ENCODE measurements around the gene SUPT16H. TPM values are rescaled to one million over a fixed set of nuclear protein-coding genes. Genes with fewer than 3 reads are reported as not detected.
A peak's percentile ranks its signal among the peaks of the same experiment; 100 is the strongest.

SUPT16H gene
- total and polyA plus RNA-seq, 2 of the 8 experiments (the other 6 are each of a cell fraction or from before 2014, with no cell fraction given), result 138 to 201 TPM

GRCh38 chr14:21308132-21308478 is 75.7 kb downstream of the SUPT16H start:
- Histone ChIP-seq H2BK5ac (ENCODE audit: low read depth, low read length) (peak overlapping the region; percentile 99), H3K4me1 (replicated peaks in 1 of 4; ENCODE audit: control insufficient read depth in 3 of 4, insufficient read depth in 4 of 4, low read length in 3 of 4) (peaks cover 2 to 9% (median 4%) of the 10 kb centered on the region in 4 experiments; a peak in 4 of 7 replicates), H3K27me3 (replicated peaks in 1 of 4; ENCODE audit: control insufficient read depth in 3 of 4, extremely low read depth in 1 of 4, insufficient read depth in 3 of 4, low read length in 3 of 4) (no peaks in the 10 kb centered on the region), H4K20me1 (replicated peaks in 1 of 2; ENCODE audit: control insufficient read depth in 1 of 2, insufficient read depth in 2 of 2, low read length in 2 of 2) (no peaks in the 10 kb centered on the region), H3K27ac (ENCODE audit: low read depth, low read length) (peak overlapping the region; percentile 94), H2AFZ (ENCODE audit: low read length) (no peak overlapping the region), H4K5ac (ENCODE audit: insufficient read length, low read depth, low read length) (no peak overlapping the region), H3K79me1 (ENCODE audit: low read depth, low read length) (no peaks in the 10 kb centered on the region), H3K4me3 (ENCODE audit: extremely low read depth in 1 of 4, insufficient read depth in 2 of 4, low read depth in 3 of 4, low read length in 4 of 4) (peak overlapping the region; percentile 46 to 65 (median 50); a peak in 7 of 8 replicates), H3K9me3 (ENCODE audit: insufficient read depth in 2 of 2, low read depth in 1 of 2, low read length in 1 of 2) (no peaks in the 10 kb centered on the region), H3K14ac (ENCODE audit: insufficient read length) (no peak overlapping the region), H2AK5ac (ENCODE audit: low read depth, low read length) (peak overlapping the region; percentile 99; the same call in 1 of the 2 replicates), H3K9ac (replicated peaks in 1 of 4; ENCODE audit: extremely low read depth in 1 of 4, low read depth in 3 of 4, low read length in 3 of 4) (peak overlapping the region in 3 of 4 experiments; percentile 76 to 99 (median 90); a peak in 6 of 7 replicates), H3K56ac (replicated peaks; ENCODE audit: insufficient read length, low read depth, low read length) (no peak overlapping the region), H3K4ac (replicated peaks; ENCODE audit: insufficient read length, low read depth, low read length) (no peak overlapping the region), H3K23ac (ENCODE audit: insufficient read length) (no peak overlapping the region), H4K8ac (ENCODE audit: extremely low read depth, insufficient read depth, low read length) (no peak overlapping the region), H4K91ac (replicated peaks; ENCODE audit: insufficient read length, low read length) (peak overlapping the region; percentile 22), H2BK15ac (ENCODE audit: low read length) (no peak overlapping the region), H3K79me2 (ENCODE audit: control insufficient read depth in 1 of 2, insufficient read depth in 2 of 2, low read length in 2 of 2) (no peaks in the 10 kb centered on the region), H2BK20ac (ENCODE audit: low read length) (no peak overlapping the region), H2BK12ac (ENCODE audit: low read depth, low read length) (peak overlapping the region; percentile 71; the same call in 1 of the 2 replicates), H3K4me2 (ENCODE audit: insufficient read depth in 1 of 2, low read depth in 2 of 2, low read length in 2 of 2) (peak overlapping the region; percentile 70 to 77), H3K36me3 (ENCODE audit: control insufficient read depth in 2 of 4, insufficient read depth in 4 of 4, low read length in 3 of 4) (no peaks in the 10 kb centered on the region), H2BK120ac (replicated peaks; ENCODE audit: low read depth, low read length) (no peak overlapping the region), H3K23me2 (ENCODE audit: low read depth, low read length) (peaks cover 2% of the 10 kb centered on the region), H3K18ac (ENCODE audit: extremely low read depth, low read length) (no peak overlapping the region)
- TF ChIP-seq NANOG (IDR thresholded peaks at IDR 0.05; ENCODE audit: insufficient read depth, low read depth, low read length, poor library complexity, severe bottlenecking), result no peak
- CTCF ChIA-PET (ENCODE audit: partially characterized antibody), result interaction anchor here (1.0 to 1.1 kb wide), 2 partner anchors 22 to 294 kb away, joined by 3 to 4 read pairs; no protein-coding TSS in a partner anchor
- POLR2A ChIA-PET (ENCODE audit: partially characterized antibody), result interaction anchor here (1.0 to 5.6 kb wide), 25 partner anchors 9 to 218 kb away, joined by 3 to 44 read pairs (median 5); partner anchors contain the start of genes HNRNPC and SALL2
- DNase-seq (ENCODE audit: low read depth in 1 of 2, low spot score in 2 of 2) (no peak), FAIRE-seq (peak; percentile 24)
